ENCODE data around the gene LRRC41. TPM values are rescaled to one million over a fixed set of nuclear protein-coding genes. Genes with fewer than 3 reads are reported as not detected.
"Not testable (repeated sequence)": the region's sequence is repeated elsewhere in the genome, so short reads cannot be mapped to it uniquely, and the experiment has no call there.

The LRRC41 gene
- 35.8 TPM for total RNA-seq
- long read RNA-seq, full-length matches to known transcripts: 51 of 61 reads
- long read RNA-seq, partial matches to known transcripts: 3 of 61 reads
- long read RNA-seq, other reads (novel, unspliced or antisense): 7 of 61 reads

- peak; percentile 98 for DNase-seq (ENCODE audit: missing footprints)
- peak; percentile 94 for ATAC-seq
- intact Hi-C loops (cut with DNase I): loop anchor here (1.0 to 2.0 kb wide), 2 partner anchors 37 to 56 kb away; partner anchors contain the start of genes NSUN4 and RAD54L
These were observed at the start of gene LRRC41, which contains the start of gene UQCRH for GRCh38 chr1:46303038-46303871. LRRC41 (minus strand) TSS chr1:46303616; CDS start chr1:46303322, 294 bp downstream. UQCRH (plus strand) TSS chr1:46303698; CDS start chr1:46303767, 69 bp downstream.

- intact Hi-C loops (cut with DNase I): no loop called here
- DNase-seq (ENCODE audit: missing footprints) (no peak), ATAC-seq (no peak)
These were observed 48.9 kb upstream of the LRRC41 start for GRCh38 chr1:46352363-46352762.

GRCh38 chr1:46345281-46345680 is 41.9 kb upstream of the LRRC41 start:
- no peak for DNase-seq (ENCODE audit: missing footprints)
- ATAC-seq: no peak
- intact Hi-C loops (cut with DNase I): no loop called here

GRCh38 chr1:46344481-46344880 is 41.1 kb upstream of the LRRC41 start:
- no peak for DNase-seq (ENCODE audit: missing footprints)
- intact Hi-C loops (cut with DNase I): loop anchor here (5.0 kb wide), 1 partner anchor 97 kb away; the partner anchor contains the start of gene RAD54L
- no peak for ATAC-seq

- ATAC-seq (no peak), DNase-seq (ENCODE audit: missing footprints) (no peak)
- intact Hi-C loops (cut with DNase I): loop anchor here (5.0 kb wide), 1 partner anchor 96 kb away; the partner anchor contains the start of gene RAD54L
These were observed 40.3 kb upstream of the LRRC41 start for GRCh38 chr1:46343705-46344104.

- ATAC-seq (no peak), DNase-seq (ENCODE audit: missing footprints) (no peak)
- intact Hi-C loops (cut with DNase I): loop anchor here (5.0 kb wide), 1 partner anchor 96 kb away; the partner anchor contains the start of gene RAD54L
These were observed 39.9 kb upstream of the LRRC41 start for GRCh38 chr1:46343351-46343695.

GRCh38 chr1:46342677-46343350 is 39.4 kb upstream of the LRRC41 start:
- ATAC-seq (no peak), DNase-seq (ENCODE audit: missing footprints) (no peak)
- intact Hi-C loops (cut with DNase I): loop anchor here (5.0 kb wide), 1 partner anchor 96 kb away; the partner anchor contains the start of gene RAD54L

GRCh38 chr1:46342084-46342656 is 38.8 kb upstream of the LRRC41 start:
- ATAC-seq (no peak), DNase-seq (ENCODE audit: missing footprints) (no peak)
- intact Hi-C loops (cut with DNase I): loop anchor here (5.0 kb wide), 1 partner anchor 95 kb away; the partner anchor contains the start of gene RAD54L

GRCh38 chr1:46341222-46342083 is 38.0 kb upstream of the LRRC41 start:
- DNase-seq (ENCODE audit: missing footprints): no peak
- ATAC-seq: no peak
- intact Hi-C loops (cut with DNase I): loop anchor here (5.0 kb wide), 1 partner anchor 94 kb away; the partner anchor contains the start of gene RAD54L

- ATAC-seq: peak; percentile 98
- intact Hi-C loops (cut with DNase I): loop anchor here (1.0 to 5.0 kb wide), 2 partner anchors 37 to 93 kb away; partner anchors contain the start of genes LRRC41, RAD54L and UQCRH
These were observed 37.2 kb upstream of the LRRC41 start, which contains the start of gene NSUN4 for GRCh38 chr1:46340404-46341221. NSUN4 (plus strand) TSS chr1:46340807; CDS start chr1:46340827, 20 bp downstream.

GRCh38 chr1:46337409-46337808 is 34.0 kb upstream of the LRRC41 start:
- intact Hi-C loops (cut with DNase I); ATAC-seq; DNase-seq (ENCODE audit: missing footprints): not testable (repeated sequence)

More at GRCh38 chr1:46340404-46341221, 37.2 kb upstream of the LRRC41 start, which contains the start of gene NSUN4:
- DNase-seq (ENCODE audit: missing footprints): peak; percentile 96

GRCh38 chr1:46335081-46335480 is 31.7 kb upstream of the LRRC41 start:
- intact Hi-C loops (cut with DNase I): no loop called here
- no peak for ATAC-seq
- DNase-seq (ENCODE audit: missing footprints): no peak

- DNase-seq (ENCODE audit: missing footprints) (no peak), ATAC-seq (no peak)
- intact Hi-C loops (cut with DNase I): no loop called here
These were observed 30.6 kb upstream of the LRRC41 start for GRCh38 chr1:46334030-46334384.

- DNase-seq (ENCODE audit: missing footprints): no peak
- no peak for ATAC-seq
- intact Hi-C loops (cut with DNase I): no loop called here
These were observed 30.0 kb upstream of the LRRC41 start for GRCh38 chr1:46333300-46334029.

- ATAC-seq; DNase-seq (ENCODE audit: missing footprints); intact Hi-C loops (cut with DNase I): not testable (repeated sequence)
These were observed 28.5 kb upstream of the LRRC41 start for GRCh38 chr1:46331786-46332540.

GRCh38 chr1:46330381-46330780 is 27.0 kb upstream of the LRRC41 start:
- intact Hi-C loops (cut with DNase I); ATAC-seq; DNase-seq (ENCODE audit: missing footprints): not testable (repeated sequence)
